ENCODE results near the gene ADH1C.

The ADH1C gene

GRCh38 chr4:99315839-99316238, 36.7 kb downstream of the ADH1C start:
- peaks cover 15 to 75% (median 72%) of the 10 kb centered on the region in 3 donors for H3K36me3 ChIP-seq
- H3K4me3 ChIP-seq: peak overlapping the region in 1 of 2 donors; percentile 7
- H3K9me3 ChIP-seq: no peaks in the 10 kb centered on the region
- no peak for DNase-seq
- intact Hi-C loops (cut with DNase I; ENCODE audit: low total_unique reads): no loop called here
- no peak for TF ChIP-seq CTCF (IDR thresholded peaks at IDR 0.05)
- H3K27me3 ChIP-seq: no peaks in the 10 kb centered on the region
- peaks cover 0 to 48% (median 2%) of the 10 kb centered on the region in 4 donors for H3K4me1 ChIP-seq
- peak overlapping the region in 1 of 2 donors; percentile 79 for H3K27ac ChIP-seq

GRCh38 chr4:99314211-99314610, 38.3 kb downstream of the ADH1C start:
- Histone ChIP-seq H3K4me3 (no peak overlapping the region), H3K4me1 (peaks cover 0 to 38% (median 2%) of the 10 kb centered on the region in 4 donors), H3K9me3 (no peaks in the 10 kb centered on the region), H3K27ac (peak overlapping the region; percentile 8 to 79), H3K36me3 (peaks cover 22 to 88% (median 81%) of the 10 kb centered on the region in 3 donors), H3K27me3 (no peaks in the 10 kb centered on the region)
- TF ChIP-seq CTCF (IDR thresholded peaks at IDR 0.05): no peak
- intact Hi-C loops (cut with DNase I; ENCODE audit: low total_unique reads): no loop called here
- DNase-seq: no peak

GRCh38 chr4:99310389-99310788, 42.2 kb downstream of the ADH1C start:
- H3K27ac ChIP-seq: peak overlapping the region; percentile 21 to 26
- DNase-seq: no peak
- TF ChIP-seq CTCF (IDR thresholded peaks at IDR 0.05): no peak
- peaks cover 0 to 4% (median 0%) of the 10 kb centered on the region in 4 donors for H3K4me1 ChIP-seq
- H3K27me3 ChIP-seq: no peaks in the 10 kb centered on the region
- intact Hi-C loops (cut with DNase I; ENCODE audit: low total_unique reads): no loop called here
- no peaks in the 10 kb centered on the region for H3K9me3 ChIP-seq
- peaks cover 22 to 67% (median 51%) of the 10 kb centered on the region in 3 donors for H3K36me3 ChIP-seq
- H3K4me3 ChIP-seq: no peak overlapping the region

GRCh38 chr4:99305638-99306400, 46.7 kb downstream of the ADH1C start:
- Histone ChIP-seq H3K36me3 (peaks cover 6 to 25% (median 9%) of the 10 kb centered on the region in 3 donors), H3K4me3 (no peak overlapping the region), H3K27me3 (no peaks in the 10 kb centered on the region), H3K27ac (peak overlapping the region in 1 of 2 donors; percentile 5), H3K4me1 (peaks cover 0 to 12% (median 5%) of the 10 kb centered on the region in 4 donors), H3K9me3 (no peaks in the 10 kb centered on the region)
- DNase-seq: peak; percentile 71 to 79
- no peak for TF ChIP-seq CTCF (IDR thresholded peaks at IDR 0.05)
- intact Hi-C loops (cut with DNase I; ENCODE audit: low total_unique reads): loop anchor here (10.0 kb wide), 1 partner anchor 61 kb away; no protein-coding TSS in a partner anchor

GRCh38 chr4:99301376-99302164, 51.0 kb downstream of the ADH1C start:
- no peak for TF ChIP-seq CTCF (IDR thresholded peaks at IDR 0.05)
- Histone ChIP-seq H3K4me1 (peaks cover 0 to 26% (median 13%) of the 10 kb centered on the region in 4 donors), H3K36me3 (no peaks in the 10 kb centered on the region), H3K4me3 (no peak overlapping the region), H3K27me3 (no peaks in the 10 kb centered on the region), H3K9me3 (no peaks in the 10 kb centered on the region), H3K27ac (peak overlapping the region; percentile 69)
- intact Hi-C loops (cut with DNase I; ENCODE audit: low total_unique reads): loop anchor here (10.0 kb wide), 1 partner anchor 57 kb away; no protein-coding TSS in a partner anchor
- DNase-seq: no peak

Measured in tibial artery (tissue), 4 donors.